SU-DHL-6 (cell line): Measurements from ENCODE around the gene MARK3.

Experiments
- H2AFZ ChIP-seq: fragments of 200-600 bp; sonication (generic); 2 replicates; pipeline ENCODE4 v1.6.1; 2014; ENCODE audit warnings: low read depth, mild to moderate bottlenecking, moderate library complexity, mixed read lengths, antibody characterized with exemption, low read length; ENCODE audit not compliant: severe bottlenecking
- H3F3A ChIP-seq: fragments of 200-600 bp; shearing (Covaris generic); 2 replicates; pipeline ENCODE4 v1.6.0; 2016; ENCODE audit warnings: antibody characterized with exemption, mild to moderate bottlenecking; ENCODE audit not compliant: insufficient read depth
- H3K27ac ChIP-seq: fragments of 200-600 bp; sonication (generic); 2 replicates; pipeline ENCODE4 v1.5.1; 2016; ENCODE audit warnings: low read depth, mild to moderate bottlenecking, low read length, moderate library complexity, mixed read lengths
- H3K27me3 ChIP-seq: fragments of 200-600 bp; sonication (generic), shearing (Covaris generic); 2 replicates; pipeline ENCODE4 v1.6.0; 2014; ENCODE audit warnings: mild to moderate bottlenecking, low read length
- H3K36me3 ChIP-seq: fragments of 200-600 bp; sonication (generic); 2 replicates; pipeline ENCODE4 v1.6.1; 2014; ENCODE audit warnings: mild to moderate bottlenecking, low read length, mixed read lengths
- H3K4me2 ChIP-seq: fragments of 300-600, 200-600 bp; shearing (Covaris generic), sonication (generic); 2 replicates; pipeline ENCODE4 v1.6.0; 2014; ENCODE audit warnings: low read length, low read depth, mild to moderate bottlenecking; ENCODE audit not compliant: poor library complexity, severe bottlenecking
- H3K4me3 ChIP-seq: fragments of 200-600 bp; sonication (generic); 2 replicates; pipeline ENCODE4 v1.5.1; 2014; ENCODE audit warnings: antibody characterized with exemption, low read length, mild to moderate bottlenecking, mixed read lengths; ENCODE audit not compliant: insufficient read depth, poor library complexity, severe bottlenecking
- H3K79me2 ChIP-seq: fragments of 200-600 bp; sonication (generic); 2 replicates; pipeline ENCODE4 v1.6.1; 2014; ENCODE audit warnings: mild to moderate bottlenecking, low read length, moderate library complexity; ENCODE audit not compliant: insufficient read depth
- H3K9ac ChIP-seq: fragments of 200-600 bp; sonication (generic); 2 replicates; pipeline ENCODE4 v1.7.0; 2014; ENCODE audit warnings: mild to moderate bottlenecking, low read length
- H3K9me2 ChIP-seq: fragments of 200-600 bp; sonication (generic); replicated peaks from 2 replicates; pipeline ENCODE4 v1.6.1; 2014; ENCODE audit warnings: low read length; ENCODE audit not compliant: insufficient read depth
- H3K9me3 ChIP-seq: fragments of 200-600 bp; sonication (generic); 2 replicates; pipeline ENCODE4 v1.6.1; 2014; ENCODE audit warnings: low read length, mixed read lengths; ENCODE audit not compliant: insufficient read depth
- H4K20me1 ChIP-seq: fragments of 200-600 bp; sonication (generic); 2 replicates; pipeline ENCODE4 v1.6.1; 2014; ENCODE audit warnings: low read depth, mild to moderate bottlenecking, antibody characterized with exemption, low read length, moderate library complexity, mixed read lengths
- EZH2phosphoT487 ChIP-seq: fragments of 200-600 bp; sonication (generic), shearing (Covaris generic); conservative IDR thresholded peaks from 2 replicates; pipeline ENCODE4 v1.6.1; 2018; ENCODE audit warnings: mild to moderate bottlenecking, antibody characterized with exemption, low read length, moderate library complexity, mixed read lengths
- TF ChIP-seq, protein P1 (sequence below): fragments of 200-600 bp; sonication (generic); IDR thresholded peaks from one replicate; pipeline ENCODE4 v1.5.1; 2017; ENCODE audit warnings: antibody characterized with exemption, mild to moderate bottlenecking, low read length, moderate library complexity; ENCODE audit not compliant: insufficient read depth, poor library complexity, severe bottlenecking

Gene MARK3

DNA sequence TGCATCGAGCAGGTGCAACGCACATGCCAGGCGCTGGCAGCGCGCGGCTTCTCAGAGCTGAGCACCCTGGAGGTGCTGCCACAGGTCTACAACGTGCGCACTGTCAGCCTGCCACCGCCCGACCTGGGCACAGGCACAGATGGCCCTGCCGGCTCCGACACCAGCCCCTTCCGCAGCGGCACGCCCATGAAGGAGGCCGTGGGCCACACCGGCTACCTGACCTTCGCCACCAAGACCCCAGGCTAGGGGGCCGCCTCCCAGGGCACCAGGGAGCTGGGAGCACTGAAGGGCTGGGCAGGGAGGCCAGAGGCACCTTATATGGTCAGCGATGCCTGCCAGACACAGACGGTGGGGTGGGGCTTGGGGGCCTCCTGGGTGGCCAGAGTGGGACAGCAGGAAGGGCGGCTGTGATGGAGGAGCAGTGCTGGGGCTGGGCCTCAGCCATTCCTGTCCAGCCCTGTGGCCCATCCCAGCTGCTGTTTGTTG is 149.4 kb downstream of the MARK3 start:
- Histone ChIP-seq H3K79me2 (peaks cover 16% of the 10 kb centered on the region), H2AFZ (no peak overlapping the region), H3K4me3 (no peak overlapping the region), H3K9me3 (no peaks in the 10 kb centered on the region), H4K20me1 (no peaks in the 10 kb centered on the region), H3F3A (no peaks in the 10 kb centered on the region), H3K27ac (no peak overlapping the region), H3K36me3 (no peaks in the 10 kb centered on the region), H3K9me2 (no peaks in the 10 kb centered on the region), H3K4me2 (no peak overlapping the region), H3K27me3 (no peaks in the 10 kb centered on the region), H3K9ac (no peak overlapping the region)
- TF ChIP-seq EZH2phosphoT487: no peak
- TF ChIP-seq, protein P1, sequence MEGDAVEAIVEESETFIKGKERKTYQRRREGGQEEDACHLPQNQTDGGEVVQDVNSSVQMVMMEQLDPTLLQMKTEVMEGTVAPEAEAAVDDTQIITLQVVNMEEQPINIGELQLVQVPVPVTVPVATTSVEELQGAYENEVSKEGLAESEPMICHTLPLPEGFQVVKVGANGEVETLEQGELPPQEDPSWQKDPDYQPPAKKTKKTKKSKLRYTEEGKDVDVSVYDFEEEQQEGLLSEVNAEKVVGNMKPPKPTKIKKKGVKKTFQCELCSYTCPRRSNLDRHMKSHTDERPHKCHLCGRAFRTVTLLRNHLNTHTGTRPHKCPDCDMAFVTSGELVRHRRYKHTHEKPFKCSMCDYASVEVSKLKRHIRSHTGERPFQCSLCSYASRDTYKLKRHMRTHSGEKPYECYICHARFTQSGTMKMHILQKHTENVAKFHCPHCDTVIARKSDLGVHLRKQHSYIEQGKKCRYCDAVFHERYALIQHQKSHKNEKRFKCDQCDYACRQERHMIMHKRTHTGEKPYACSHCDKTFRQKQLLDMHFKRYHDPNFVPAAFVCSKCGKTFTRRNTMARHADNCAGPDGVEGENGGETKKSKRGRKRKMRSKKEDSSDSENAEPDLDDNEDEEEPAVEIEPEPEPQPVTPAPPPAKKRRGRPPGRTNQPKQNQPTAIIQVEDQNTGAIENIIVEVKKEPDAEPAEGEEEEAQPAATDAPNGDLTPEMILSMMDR: no peak

DNA sequence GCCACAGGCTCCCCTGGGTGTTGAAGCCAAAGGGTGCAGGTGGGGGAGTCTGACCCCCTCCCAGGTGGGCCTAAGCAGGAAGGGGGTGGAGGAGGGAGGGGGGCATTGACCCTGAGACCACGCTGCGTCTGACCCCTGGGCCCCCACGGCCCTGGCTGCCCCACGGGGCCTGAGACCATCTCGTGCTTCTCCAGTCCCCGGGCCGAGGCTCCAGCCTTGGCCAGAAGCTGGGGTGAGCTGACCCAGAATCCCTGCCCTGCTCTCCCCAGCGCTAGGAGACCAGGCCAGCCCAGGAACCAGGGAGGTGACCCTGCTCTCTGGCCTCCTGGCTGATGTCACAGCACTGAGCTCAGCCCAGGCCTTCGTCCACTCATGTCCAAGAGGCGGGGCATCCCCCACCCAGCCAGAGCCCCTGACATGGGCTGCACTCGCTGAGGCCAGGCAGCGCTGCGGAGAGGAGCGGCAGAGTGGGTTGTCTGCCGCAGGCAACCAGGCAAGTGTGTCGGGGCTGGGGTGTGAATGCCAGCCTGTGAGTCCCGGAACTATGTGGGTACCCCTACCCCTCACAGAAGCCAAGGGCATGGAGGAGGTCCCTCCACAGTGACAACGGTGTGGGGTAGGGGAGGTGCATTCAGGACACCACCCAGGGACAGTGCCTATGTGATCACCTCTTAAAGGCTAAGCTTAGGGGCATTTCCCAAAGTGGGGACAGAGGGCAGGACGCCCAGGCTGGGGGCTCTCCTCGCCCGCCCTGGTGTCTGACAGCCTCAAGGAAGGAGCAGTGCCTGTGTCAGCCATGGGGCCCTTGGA is 150.1 kb downstream of the MARK3 start:
- no peaks in the 10 kb centered on the region for H3F3A ChIP-seq
- H3K27ac ChIP-seq: no peak overlapping the region
- H3K79me2 ChIP-seq: peaks cover 10% of the 10 kb centered on the region
- TF ChIP-seq EZH2phosphoT487: no peak
- TF ChIP-seq, protein P1: no peak
- no peak overlapping the region for H3K4me2 ChIP-seq
- no peak overlapping the region for H2AFZ ChIP-seq
- no peaks in the 10 kb centered on the region for H3K9me3 ChIP-seq
- H4K20me1 ChIP-seq: no peaks in the 10 kb centered on the region
- no peaks in the 10 kb centered on the region for H3K27me3 ChIP-seq
- no peaks in the 10 kb centered on the region for H3K9me2 ChIP-seq
- no peak overlapping the region for H3K4me3 ChIP-seq
- no peak overlapping the region for H3K9ac ChIP-seq
- H3K36me3 ChIP-seq: no peaks in the 10 kb centered on the region

DNA sequence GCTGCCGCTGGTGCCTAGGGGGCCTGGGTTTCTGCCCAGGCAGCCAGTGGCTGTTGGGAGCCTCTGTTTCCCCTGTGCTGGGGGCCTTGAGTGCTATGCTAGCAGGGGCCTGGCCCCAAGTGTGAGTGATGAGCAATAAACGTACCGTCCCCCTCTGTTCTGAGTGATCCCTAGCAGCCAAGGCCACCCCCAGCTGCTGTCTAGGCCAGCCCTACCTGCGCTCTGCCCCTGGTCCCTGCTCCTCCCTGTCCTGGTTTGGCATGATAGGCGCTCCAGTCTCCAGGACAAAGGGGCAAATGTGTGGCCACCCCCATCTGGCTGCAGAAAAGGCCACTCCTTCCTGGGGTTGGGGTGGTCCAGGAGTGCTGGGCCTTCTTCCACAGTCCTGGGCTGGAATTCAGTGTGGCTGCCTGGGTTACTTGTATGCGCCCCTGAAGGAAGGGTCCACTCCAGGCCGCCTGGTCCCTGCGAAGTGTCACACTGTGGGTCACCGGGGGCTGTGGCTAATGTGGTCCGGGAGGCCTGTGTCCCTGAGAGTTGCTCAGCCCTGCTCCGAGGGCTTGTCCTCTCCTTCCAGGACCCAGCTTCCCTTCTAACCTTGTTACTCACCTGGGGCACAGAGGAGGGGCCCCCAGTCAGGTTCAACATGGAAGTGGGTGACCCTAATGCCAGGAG is 150.8 kb downstream of the MARK3 start:
- no peaks in the 10 kb centered on the region for H3K9me2 ChIP-seq
- no peaks in the 10 kb centered on the region for H3K36me3 ChIP-seq
- H3K4me2 ChIP-seq: no peak overlapping the region
- H3K4me3 ChIP-seq: no peak overlapping the region
- TF ChIP-seq EZH2phosphoT487: no peak
- TF ChIP-seq, protein P1: no peak
- H3K27ac ChIP-seq: no peak overlapping the region
- H3K27me3 ChIP-seq: no peaks in the 10 kb centered on the region
- H4K20me1 ChIP-seq: no peaks in the 10 kb centered on the region
- peaks cover 2% of the 10 kb centered on the region; the same call in 1 of the 2 replicates for H3K79me2 ChIP-seq
- no peak overlapping the region for H3K9ac ChIP-seq
- H2AFZ ChIP-seq: no peak overlapping the region
- H3K9me3 ChIP-seq: no peaks in the 10 kb centered on the region
- H3F3A ChIP-seq: no peaks in the 10 kb centered on the region
